ENCODE results near the gene MCAT.

MCAT gene

GRCh38 chr22:43173566-43173965 is 30.4 kb upstream of the MCAT start:
- no peak for DNase-seq (ENCODE audit: extremely low spot score)
- TF ChIP-seq, protein P1, sequence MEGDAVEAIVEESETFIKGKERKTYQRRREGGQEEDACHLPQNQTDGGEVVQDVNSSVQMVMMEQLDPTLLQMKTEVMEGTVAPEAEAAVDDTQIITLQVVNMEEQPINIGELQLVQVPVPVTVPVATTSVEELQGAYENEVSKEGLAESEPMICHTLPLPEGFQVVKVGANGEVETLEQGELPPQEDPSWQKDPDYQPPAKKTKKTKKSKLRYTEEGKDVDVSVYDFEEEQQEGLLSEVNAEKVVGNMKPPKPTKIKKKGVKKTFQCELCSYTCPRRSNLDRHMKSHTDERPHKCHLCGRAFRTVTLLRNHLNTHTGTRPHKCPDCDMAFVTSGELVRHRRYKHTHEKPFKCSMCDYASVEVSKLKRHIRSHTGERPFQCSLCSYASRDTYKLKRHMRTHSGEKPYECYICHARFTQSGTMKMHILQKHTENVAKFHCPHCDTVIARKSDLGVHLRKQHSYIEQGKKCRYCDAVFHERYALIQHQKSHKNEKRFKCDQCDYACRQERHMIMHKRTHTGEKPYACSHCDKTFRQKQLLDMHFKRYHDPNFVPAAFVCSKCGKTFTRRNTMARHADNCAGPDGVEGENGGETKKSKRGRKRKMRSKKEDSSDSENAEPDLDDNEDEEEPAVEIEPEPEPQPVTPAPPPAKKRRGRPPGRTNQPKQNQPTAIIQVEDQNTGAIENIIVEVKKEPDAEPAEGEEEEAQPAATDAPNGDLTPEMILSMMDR (IDR thresholded peaks at IDR 0.05; ENCODE audit: control extremely low read depth, extremely low read depth, low read depth, missing control alignments), result no peak
- POLR2A ChIA-PET, result no interaction called here
- CTCF ChIA-PET, result no interaction called here

DNA sequence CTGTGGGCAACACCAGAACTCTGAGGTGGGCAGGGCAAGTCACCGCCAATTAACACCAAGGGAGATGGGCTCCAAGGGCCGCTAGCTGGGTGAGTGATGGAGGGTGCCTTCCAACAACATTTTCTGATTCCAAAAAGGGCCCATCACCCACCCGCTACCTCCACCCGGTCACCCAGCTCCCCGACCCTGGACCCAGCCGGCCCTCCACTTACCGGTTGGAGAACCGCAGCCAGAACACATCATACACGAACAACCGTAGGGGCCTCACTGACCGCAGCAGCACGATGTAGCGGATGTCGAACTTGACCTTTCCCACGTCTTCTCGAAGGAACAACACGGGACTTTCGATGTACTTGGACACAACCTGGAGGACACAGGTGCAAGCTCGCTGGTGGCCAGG is 29.0 kb upstream of the MCAT start:
- DNase-seq (ENCODE audit: extremely low spot score), result no peak
- CTCF ChIA-PET, result interaction anchor here (1.2 kb wide), 1 partner anchor 34 kb away, joined by 3 read pairs; no protein-coding TSS in a partner anchor
- TF ChIP-seq, protein P1 (IDR thresholded peaks at IDR 0.05; ENCODE audit: control extremely low read depth, extremely low read depth, low read depth, missing control alignments), result no peak
- POLR2A ChIA-PET, result no interaction called here

DNA sequence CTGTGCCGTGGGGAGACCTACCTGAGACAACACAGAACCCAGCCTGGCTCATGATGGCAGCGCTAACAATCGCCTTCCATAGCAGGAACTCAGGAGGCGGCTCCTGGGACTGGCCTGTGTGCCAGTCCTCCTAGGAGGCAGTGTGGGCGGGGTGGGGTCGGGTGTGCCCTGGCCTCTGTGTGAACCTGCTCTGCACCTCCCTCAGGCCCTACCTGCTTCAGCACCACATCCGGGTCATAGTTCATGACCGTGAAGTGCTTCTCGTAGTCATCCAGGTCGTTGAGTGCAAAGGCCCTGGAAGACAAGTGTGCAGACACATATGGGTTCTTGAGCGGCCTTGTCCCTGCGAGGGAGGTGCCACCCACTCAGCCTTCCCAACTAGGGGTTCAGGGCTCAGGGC is 28.4 kb upstream of the MCAT start:
- no peak for DNase-seq (ENCODE audit: extremely low spot score)
- TF ChIP-seq, protein P1 (IDR thresholded peaks at IDR 0.05; ENCODE audit: control extremely low read depth, extremely low read depth, low read depth, missing control alignments), result no peak
- ChIA-PET POLR2A (no interaction called here), CTCF (interaction anchor here (1.2 kb wide), 1 partner anchor 33 kb away, joined by 3 read pairs; no protein-coding TSS in a partner anchor)

GRCh38 chr22:43171019-43171491 is 27.9 kb upstream of the MCAT start:
- DNase-seq (ENCODE audit: extremely low spot score), result no peak
- TF ChIP-seq, protein P1 (IDR thresholded peaks at IDR 0.05; ENCODE audit: control extremely low read depth, extremely low read depth, low read depth, missing control alignments), result no peak
- ChIA-PET POLR2A (no interaction called here), CTCF (no interaction called here)

DNA sequence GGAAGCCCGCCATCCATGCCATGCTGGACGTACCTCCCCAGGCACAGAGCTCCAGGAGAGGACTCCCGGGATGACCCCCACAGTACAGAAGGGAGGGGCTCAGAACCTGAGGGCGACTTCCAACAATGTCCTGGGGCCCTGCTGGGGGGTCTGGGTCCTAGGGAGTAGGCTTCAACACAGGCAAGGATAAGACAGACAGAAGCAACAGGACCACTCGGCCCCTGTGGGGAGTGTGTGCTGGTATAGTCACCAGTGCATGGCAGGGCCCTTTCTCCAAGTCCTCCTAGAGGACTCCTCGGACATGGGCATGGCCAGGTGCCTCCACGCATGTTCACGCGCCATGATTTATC is 26.9 kb upstream of the MCAT start:
- CTCF ChIA-PET, result no interaction called here
- TF ChIP-seq, protein P1 (IDR thresholded peaks at IDR 0.05; ENCODE audit: control extremely low read depth, extremely low read depth, low read depth, missing control alignments), result no peak
- DNase-seq (ENCODE audit: extremely low spot score), result no peak
- POLR2A ChIA-PET, result no interaction called here

DNA sequence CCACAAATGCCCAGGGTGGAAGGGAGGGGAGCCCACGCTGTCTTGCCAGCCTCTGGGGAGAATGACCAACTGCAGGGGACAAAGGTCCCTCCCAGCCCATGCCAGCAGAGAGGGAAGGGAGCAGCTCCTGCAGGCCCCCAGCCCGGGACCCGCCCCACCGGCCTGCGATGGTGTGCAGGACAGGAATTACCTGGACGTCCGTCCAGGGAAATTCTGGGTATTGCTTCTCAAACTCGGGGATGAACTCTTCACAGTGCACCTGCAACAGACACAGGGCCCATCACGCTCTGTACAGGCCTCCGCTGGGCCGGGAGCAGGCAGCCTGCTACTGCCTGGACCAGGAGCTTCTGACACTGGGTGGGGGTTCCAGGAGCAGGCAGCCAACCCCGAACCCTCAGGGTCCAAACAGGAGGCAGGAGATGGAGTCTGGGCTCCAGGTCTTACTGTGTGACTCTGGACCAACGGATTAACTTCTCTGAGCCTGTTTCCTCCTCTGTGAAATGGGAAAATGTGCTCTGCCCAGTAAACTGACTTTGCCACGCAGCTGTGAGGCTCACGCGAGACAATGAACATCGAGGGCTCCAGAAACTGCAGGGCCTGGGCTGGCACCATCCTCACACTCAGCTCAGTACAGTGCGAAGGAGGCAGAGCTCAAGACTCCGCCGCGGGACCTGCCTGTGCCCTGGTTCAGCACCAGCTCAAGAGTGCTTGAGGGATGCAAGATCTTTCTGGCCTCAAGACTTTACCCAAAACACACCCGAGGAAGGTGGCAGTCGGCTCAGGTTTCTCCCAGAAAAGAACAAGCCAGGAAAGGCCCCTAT is 26.3 kb upstream of the MCAT start:
- ChIA-PET CTCF (interaction anchor here (0.6 kb wide), 1 partner anchor 74 kb away, joined by 4 read pairs; no protein-coding TSS in a partner anchor), POLR2A (interaction anchor here (0.6 kb wide), 1 partner anchor 154 kb away, joined by 4 read pairs; the partner anchor contains the start of gene PACSIN2)
- TF ChIP-seq, protein P1 (IDR thresholded peaks at IDR 0.05; ENCODE audit: control extremely low read depth, extremely low read depth, low read depth, missing control alignments), result no peak
- DNase-seq (ENCODE audit: extremely low spot score), result no peak
